AG04450 (cell line): Measurements from ENCODE around the gene CLPX. TPM values are rescaled to one million over a fixed set of nuclear protein-coding genes. Genes with fewer than 3 reads are reported as not detected.

Source experiments
- CTCF ChIA-PET: fragments of 300-600, 350-600 bp; formaldehyde crosslinking; extraction: SDS; loops from one replicate; lab custom pipeline; 2022; ENCODE audit warnings: antibody characterized with exemption, inconsistent platforms; lab: Charles Lee
- POLR2A ChIA-PET: fragments of 350-600 bp; formaldehyde crosslinking; extraction: SDS; loops from one replicate; lab custom pipeline; 2021; ENCODE audit warnings: antibody characterized with exemption, inconsistent platforms; lab: Yijun Ruan, JAX
- DNase-seq: peaks from one replicate; pipeline ENCODE4 v3.0.0-alpha.2; 2011; ENCODE audit warnings: low read depth, low spot score
- H3K27ac ChIP-seq: one replicate; pipeline ENCODE4 v1.5.1; 2012; ENCODE audit warnings: low read depth, low read length, control low read depth
- H3K27me3 ChIP-seq: one replicate; pipeline ENCODE4 v1.6.0; 2012; ENCODE audit warnings: low read length; ENCODE audit not compliant: control insufficient read depth, insufficient read depth
- H3K4me3 ChIP-seq: 2 replicates; pipeline ENCODE4 v1.5.1; 2011; ENCODE audit warnings: mild to moderate bottlenecking, low read depth, low read length, control low read depth
- H3K9me3 ChIP-seq: 2 replicates; pipeline ENCODE4 v1.5.1; 2012; ENCODE audit warnings: low read length; ENCODE audit not compliant: control insufficient read depth, insufficient read depth
- polyA plus RNA-seq: library from polyadenylated mRNA; depleted of rRNA; stranded (reverse); fragments of >200 nt; gene quantifications from 2 replicates; pipeline ENCODE4 v1.2.3, GENCODE V29; 2011; rRNA removed
- small RNA-seq: library from RNA; depleted of rRNA; stranded (forward); fragments of <200 nt; gene quantifications from one replicate; pipeline ENCODE3, GENCODE V24; 2012; ENCODE audit warnings: low read depth; ENCODE audit not compliant: insufficient read length
- TF ChIP-seq, protein P1 (sequence below): IDR thresholded peaks from 2 replicates; pipeline ENCODE4 v1.5.1; 2011; ENCODE audit warnings: low read depth, low read length, control low read depth, inconsistent platforms

Gene CLPX
- polyA plus RNA-seq, 1 experiment: 58.3 TPM

GRCh38 chr15:65099336-65099735 lies 85.8 kb downstream of the CLPX start:
- DNase-seq: no peak
- H3K27ac ChIP-seq: no peak overlapping the region
- POLR2A ChIA-PET: no interaction called here
- no peaks in the 10 kb centered on the region for H3K27me3 ChIP-seq
- TF ChIP-seq, protein P1, sequence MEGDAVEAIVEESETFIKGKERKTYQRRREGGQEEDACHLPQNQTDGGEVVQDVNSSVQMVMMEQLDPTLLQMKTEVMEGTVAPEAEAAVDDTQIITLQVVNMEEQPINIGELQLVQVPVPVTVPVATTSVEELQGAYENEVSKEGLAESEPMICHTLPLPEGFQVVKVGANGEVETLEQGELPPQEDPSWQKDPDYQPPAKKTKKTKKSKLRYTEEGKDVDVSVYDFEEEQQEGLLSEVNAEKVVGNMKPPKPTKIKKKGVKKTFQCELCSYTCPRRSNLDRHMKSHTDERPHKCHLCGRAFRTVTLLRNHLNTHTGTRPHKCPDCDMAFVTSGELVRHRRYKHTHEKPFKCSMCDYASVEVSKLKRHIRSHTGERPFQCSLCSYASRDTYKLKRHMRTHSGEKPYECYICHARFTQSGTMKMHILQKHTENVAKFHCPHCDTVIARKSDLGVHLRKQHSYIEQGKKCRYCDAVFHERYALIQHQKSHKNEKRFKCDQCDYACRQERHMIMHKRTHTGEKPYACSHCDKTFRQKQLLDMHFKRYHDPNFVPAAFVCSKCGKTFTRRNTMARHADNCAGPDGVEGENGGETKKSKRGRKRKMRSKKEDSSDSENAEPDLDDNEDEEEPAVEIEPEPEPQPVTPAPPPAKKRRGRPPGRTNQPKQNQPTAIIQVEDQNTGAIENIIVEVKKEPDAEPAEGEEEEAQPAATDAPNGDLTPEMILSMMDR: no peak
- CTCF ChIA-PET: interaction anchor here (0.5 to 3.4 kb wide), 4 partner anchors 10 to 66 kb away, joined by 3 to 78 read pairs (median 4); no protein-coding TSS in a partner anchor
- no peaks in the 10 kb centered on the region for H3K9me3 ChIP-seq
- H3K4me3 ChIP-seq: no peak overlapping the region

Small RNA genes within 50 kb of the gene (small RNA-seq; reads per million reads assigned to genes)
- gene AC013553.1: not detected
- gene AC068213.1: not detected
- gene RNU6-686P: not detected

Other genes starting within 250 kb of the CLPX start
- gene SPG21, start 195.4 kb downstream of the CLPX start, polyA plus RNA-seq: 85.7 and 101 TPM in 2 replicates
- 11.6 and 15.3 TPM in 2 replicates for gene MTFMT, start 155.7 kb downstream of the CLPX start, polyA plus RNA-seq
- 0.50 and 0.61 TPM in 2 replicates for gene SLC51B, start 140.0 kb downstream of the CLPX start, polyA plus RNA-seq
- 11.4 and 13.8 TPM in 2 replicates for gene RASL12, start 117.4 kb downstream of the CLPX start, polyA plus RNA-seq
- gene KBTBD13, start 108.6 kb downstream of the CLPX start, polyA plus RNA-seq: not detected in 2 replicates
- 0.46 and 0.55 TPM in 2 replicates for gene UBAP1L, start 70.1 kb downstream of the CLPX start, polyA plus RNA-seq
- gene PDCD7, start 51.5 kb downstream of the CLPX start, polyA plus RNA-seq: 15.8 and 18.0 TPM in 2 replicates
- 0.52 and 0.61 TPM in 2 replicates for gene CILP, start 26.1 kb upstream of the CLPX start, polyA plus RNA-seq
- gene PARP16, start 101.5 kb upstream of the CLPX start, polyA plus RNA-seq: 4.5 and 5.3 TPM in 2 replicates
- not detected in 2 replicates for gene RNU5A-1, start 110.7 kb upstream of the CLPX start, polyA plus RNA-seq
- gene RNU5B-1, start 119.3 kb upstream of the CLPX start, polyA plus RNA-seq: not detected in 2 replicates
- gene IGDCC3, start 192.7 kb upstream of the CLPX start, polyA plus RNA-seq: 0.11 and 0.16 TPM in 2 replicates
- 5.2 and 5.6 TPM in 2 replicates for gene IGDCC4, start 237.6 kb upstream of the CLPX start, polyA plus RNA-seq